GM12874 (cell line): ENCODE results near the gene ARMC10.

ENCODE experiments used
- CTCF ChIP-seq: IDR thresholded peaks from 2 replicates; pipeline ENCODE4 v1.5.1; 2011; ENCODE audit warnings: low read depth, mild to moderate bottlenecking, control low read depth, low read length, moderate library complexity; ENCODE audit not compliant: insufficient read depth

Gene ARMC10

GRCh38 chr7:103134836-103135554 is 60.1 kb downstream of the ARMC10 start:
- TF ChIP-seq CTCF: no peak

GRCh38 chr7:103140061-103140460 is 65.1 kb downstream of the ARMC10 start:
- no peak for TF ChIP-seq CTCF

DNA sequence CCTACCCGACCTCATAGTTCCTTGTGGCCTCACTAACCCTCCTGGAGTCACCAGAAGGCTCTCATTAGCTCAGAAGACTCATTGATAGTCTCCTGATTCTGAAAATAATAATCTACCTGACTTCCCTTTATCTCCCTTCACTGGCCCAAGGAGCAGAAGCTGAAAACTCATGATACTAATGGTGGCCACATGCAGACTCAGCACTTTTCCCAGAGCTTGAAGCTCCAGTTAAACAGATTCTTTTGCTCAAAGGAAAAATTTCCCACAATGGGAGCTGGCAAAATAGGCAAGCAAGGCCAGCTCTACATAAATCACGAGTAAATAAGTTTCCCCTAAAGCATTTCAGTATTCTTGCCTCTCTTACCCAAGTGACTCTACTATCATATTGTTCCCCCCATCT is 65.7 kb downstream of the ARMC10 start:
- TF ChIP-seq CTCF: no peak

GRCh38 chr7:103141753-103142404 is 66.9 kb downstream of the ARMC10 start:
- no peak for TF ChIP-seq CTCF

DNA sequence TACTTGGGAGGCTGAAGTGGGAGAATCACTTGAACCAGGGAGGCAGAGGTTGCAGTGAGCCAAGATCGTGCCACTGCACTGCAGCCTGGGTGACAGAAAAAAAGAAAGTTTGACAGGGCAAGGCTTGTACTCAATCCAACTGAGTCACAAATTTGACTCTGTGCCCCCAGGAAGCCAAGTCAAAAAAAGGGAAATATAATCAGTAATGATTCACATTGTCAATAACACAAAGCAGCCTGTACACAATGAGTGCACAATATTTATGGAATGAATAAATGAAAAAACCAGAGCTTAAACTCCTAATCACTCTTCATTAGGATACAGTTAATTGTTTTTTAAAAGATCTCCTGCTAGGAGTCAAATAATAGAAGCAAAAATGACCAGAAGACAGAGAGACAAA is 67.6 kb downstream of the ARMC10 start:
- TF ChIP-seq CTCF: no peak

DNA sequence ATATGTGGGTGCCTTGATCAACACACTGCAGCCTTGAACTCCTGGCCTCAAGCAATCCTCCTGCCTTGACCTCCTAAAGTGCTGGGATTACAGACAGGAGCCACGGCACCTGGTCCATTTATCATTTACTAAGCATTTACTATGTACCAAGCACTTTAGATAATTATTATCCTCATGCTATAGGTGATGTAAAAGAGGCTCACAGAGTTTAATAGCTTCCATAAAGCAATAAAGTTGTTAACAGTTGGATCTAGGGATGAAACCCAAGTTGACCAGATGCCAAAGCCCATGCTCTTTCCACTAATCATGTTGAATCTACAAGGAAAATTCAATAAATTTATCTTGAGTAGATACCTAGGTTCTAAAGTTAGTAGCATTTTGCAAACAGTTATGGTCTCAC is 68.9 kb downstream of the ARMC10 start:
- no peak for TF ChIP-seq CTCF

GRCh38 chr7:103148131-103148993 is 73.4 kb downstream of the ARMC10 start:
- no peak for TF ChIP-seq CTCF
